H1 (cell line): Measurements from ENCODE around the gene PIK3R3. TPM values are rescaled to one million over a fixed set of nuclear protein-coding genes. Genes with fewer than 3 reads are reported as not detected.

Experiments used
- CTCF ChIA-PET: fragments of 300-600 bp; sonication (Branson Sonifier 250); formaldehyde crosslinking; loops from one replicate; lab custom pipeline; 2021; ENCODE audit not compliant: partially characterized antibody; lab: Charles Lee
- POLR2A ChIA-PET: fragments of 300-600 bp; sonication (Branson Sonifier 250); formaldehyde crosslinking; loops from one replicate; lab custom pipeline; 2021; ENCODE audit warnings: inconsistent platforms; ENCODE audit not compliant: partially characterized antibody; lab: Charles Lee
- DNase-seq, 2 experiments: peaks; one replicate each; pipeline versions ENCODE4 v3.0.0 to v3.0.0-alpha.2; 2010 to 2022; ENCODE audit warnings: low spot score in 2 of 2, low read depth in 1 of 2, mixed read lengths in 1 of 2
- FAIRE-seq: peaks from 2 replicates; lab custom pipeline; 2011; peaks lifted over from hg19 to GRCh38; lab: Jason Lieb, UNC
- H2AFZ ChIP-seq: 2 replicates; pipeline ENCODE4 v1.8.1; 2012; ENCODE audit warnings: low read length, inconsistent platforms
- H2AK5ac ChIP-seq: 2 replicates; pipeline ENCODE4 v1.6.1; 2013; ENCODE audit warnings: low read depth, low read length
- H2BK120ac ChIP-seq: replicated peaks from 2 replicates; pipeline ENCODE3; 2013; ENCODE audit warnings: low read depth, low read length, inconsistent platforms
- H2BK12ac ChIP-seq: 2 replicates; pipeline ENCODE4 v1.6.1; 2013; ENCODE audit warnings: low read depth, low read length
- H2BK15ac ChIP-seq: 2 replicates; pipeline ENCODE4 v1.6.1; 2013; ENCODE audit warnings: low read length
- H2BK20ac ChIP-seq: 2 replicates; pipeline ENCODE4 v1.6.1; 2013; ENCODE audit warnings: low read length
- H2BK5ac ChIP-seq: 2 replicates; pipeline ENCODE4 v1.6.1; 2013; ENCODE audit warnings: low read depth, low read length
- H3K14ac ChIP-seq: 2 replicates; pipeline ENCODE4 v1.6.1; 2013; ENCODE audit warnings: inconsistent platforms; ENCODE audit not compliant: insufficient read length
- H3K18ac ChIP-seq: 2 replicates; pipeline ENCODE4 v1.6.1; 2013; ENCODE audit warnings: low read length; ENCODE audit errors: extremely low read depth
- H3K23ac ChIP-seq: 2 replicates; pipeline ENCODE4 v1.6.1; 2013; ENCODE audit warnings: inconsistent platforms; ENCODE audit not compliant: insufficient read length
- H3K23me2 ChIP-seq: 2 replicates; pipeline ENCODE4 v1.6.1; 2013; ENCODE audit warnings: low read depth, low read length
- H3K27ac ChIP-seq: 2 replicates; pipeline ENCODE4 v1.6.1; 2011; ENCODE audit warnings: low read depth, low read length, inconsistent platforms
- H3K27me3 ChIP-seq, 4 experiments: replicated peaks in 1 of 4; 1 replicate in 1 of 4; 2 replicates in 3 of 4; pipeline versions ENCODE4 v1.6.1 to v1.8.1; 2011 to 2013; ENCODE audit warnings: low read length in 3 of 4, mild to moderate bottlenecking in 3 of 4, inconsistent platforms in 2 of 4, mixed read lengths in 2 of 4, moderate library complexity in 1 of 4; ENCODE audit not compliant: control insufficient read depth in 3 of 4, insufficient read depth in 3 of 4; ENCODE audit errors: extremely low read depth in 1 of 4
- H3K36me3 ChIP-seq, 4 experiments: 2 replicates each; pipeline versions ENCODE4 v1.6.1 to v1.8.1; 2011 to 2013; ENCODE audit warnings: mild to moderate bottlenecking in 4 of 4, low read length in 3 of 4, moderate library complexity in 2 of 4, control low read depth in 1 of 4, inconsistent platforms in 1 of 4; ENCODE audit not compliant: insufficient read depth in 4 of 4, control insufficient read depth in 2 of 4
- H3K4ac ChIP-seq: replicated peaks from 2 replicates; pipeline ENCODE3; 2013; ENCODE audit warnings: low read length, low read depth, mixed read lengths, inconsistent platforms; ENCODE audit not compliant: insufficient read length
- H3K4me1 ChIP-seq, 4 experiments: replicated peaks in 1 of 4; 1 replicate in 1 of 4; 2 replicates in 3 of 4; pipeline versions ENCODE4 v1.6.1 to v1.8.1; 2011 to 2013; ENCODE audit warnings: low read length in 3 of 4, inconsistent platforms in 2 of 4, mixed read lengths in 1 of 4; ENCODE audit not compliant: insufficient read depth in 4 of 4, control insufficient read depth in 3 of 4
- H3K4me2 ChIP-seq, 2 experiments: 2 replicates each; pipeline versions ENCODE4 v1.6.1 to v1.8.1; 2011 to 2013; ENCODE audit warnings: low read depth in 2 of 2, low read length in 2 of 2, control low read depth in 1 of 2, inconsistent platforms in 1 of 2, mild to moderate bottlenecking in 1 of 2; ENCODE audit not compliant: insufficient read depth in 1 of 2
- H3K4me3 ChIP-seq, 4 experiments: fragments of 200-600, 300-600 bp in 1 of 4; sonication (generic), shearing (Covaris generic), sonication (Bioruptor Twin) in 1 of 4; 2 replicates each; pipeline versions ENCODE4 v1.5.1 to v1.8.1; 2011 to 2016; ENCODE audit warnings: low read length in 4 of 4, low read depth in 3 of 4, control low read depth in 2 of 4, inconsistent platforms in 2 of 4, mild to moderate bottlenecking in 2 of 4, mixed read lengths in 1 of 4, moderate library complexity in 1 of 4; ENCODE audit not compliant: insufficient read depth in 2 of 4; ENCODE audit errors: extremely low read depth in 1 of 4
- H3K56ac ChIP-seq: replicated peaks from 2 replicates; pipeline ENCODE3; 2013; ENCODE audit warnings: low read depth, mild to moderate bottlenecking, mixed read lengths, low read length, inconsistent platforms; ENCODE audit not compliant: insufficient read length
- H3K79me1 ChIP-seq: 2 replicates; pipeline ENCODE4 v1.6.1; 2013; ENCODE audit warnings: low read depth, low read length, control low read depth
- H3K79me2 ChIP-seq, 2 experiments: 2 replicates each; pipeline versions ENCODE4 v1.6.1 to v1.8.1; 2012 to 2013; ENCODE audit warnings: low read length in 2 of 2, mild to moderate bottlenecking in 2 of 2, inconsistent platforms in 1 of 2; ENCODE audit not compliant: insufficient read depth in 2 of 2, control insufficient read depth in 1 of 2
- H3K9ac ChIP-seq, 4 experiments: replicated peaks in 1 of 4; 1 replicate in 1 of 4; 2 replicates in 3 of 4; pipeline versions ENCODE4 v1.6.1 to v1.8.1; 2011 to 2013; ENCODE audit warnings: low read depth in 3 of 4, low read length in 3 of 4, control low read depth in 2 of 4, mild to moderate bottlenecking in 2 of 4, moderate library complexity in 2 of 4, inconsistent platforms in 1 of 4; ENCODE audit errors: extremely low read depth in 1 of 4
- H3K9me3 ChIP-seq, 2 experiments: 2 replicates each; pipeline versions ENCODE4 v1.6.1 to v1.8.1; 2012 to 2013; ENCODE audit warnings: mild to moderate bottlenecking in 2 of 2, moderate library complexity in 2 of 2, control low read depth in 1 of 2, inconsistent platforms in 1 of 2, low read depth in 1 of 2, low read length in 1 of 2, mixed read lengths in 1 of 2; ENCODE audit not compliant: insufficient read depth in 2 of 2
- H4K20me1 ChIP-seq, 2 experiments: replicated peaks in 1 of 2; 2 replicates each; pipeline versions ENCODE3 to v1.8.1; 2011 to 2013; ENCODE audit warnings: inconsistent platforms in 2 of 2, low read length in 2 of 2, mild to moderate bottlenecking in 1 of 2; ENCODE audit not compliant: insufficient read depth in 2 of 2, control insufficient read depth in 1 of 2
- H4K5ac ChIP-seq: 2 replicates; pipeline ENCODE4 v1.6.1; 2013; ENCODE audit warnings: low read length, low read depth, mixed read lengths, inconsistent platforms; ENCODE audit not compliant: insufficient read length
- H4K8ac ChIP-seq: 2 replicates; pipeline ENCODE4 v1.8.0; 2013; ENCODE audit warnings: mild to moderate bottlenecking, moderate library complexity, low read length, inconsistent platforms; ENCODE audit not compliant: insufficient read depth; ENCODE audit errors: extremely low read depth
- H4K91ac ChIP-seq: replicated peaks from 2 replicates; pipeline ENCODE3; 2013; ENCODE audit warnings: low read length, mixed read lengths, inconsistent platforms; ENCODE audit not compliant: insufficient read length
- YY1 ChIP-seq: IDR thresholded peaks from 2 replicates; pipeline ENCODE4 v1.6.1; 2011; ENCODE audit warnings: low read depth, mild to moderate bottlenecking, low read length
- WGBS, 2 experiments: shearing (Covaris generic) in 1 of 2; methylation state at CpG; one replicate each; pipeline versions ENCODE4 v1.1.6 to v1.1.7; 2013 to 2015; ENCODE audit warnings: low lambda C conversion rate in 2 of 2, mixed read lengths in 2 of 2, inconsistent platforms in 1 of 2, low coverage in 1 of 2, missing lambda C conversion rate in 1 of 2; ENCODE audit not compliant: insufficient replicate concordance in 2 of 2, insufficient coverage in 1 of 2, insufficient read length in 1 of 2; ENCODE audit errors: extremely low coverage in 1 of 2, missing lambda C conversion rate in 1 of 2; 5-methylcytosine and 5-hydroxymethylcytosine counted together
- polyA plus RNA-seq, 7 experiments: library from polyadenylated mRNA; depleted of rRNA in 3 of 7; stranded (reverse) in 5 of 7; unstranded in 2 of 7; fragments of >200 nt in 5 of 7; fragments of 200-250 nt in 2 of 7; gene quantifications; 1 replicate in 5 of 7; 2 replicates in 1 of 7; 4 replicates in 1 of 7; pipeline versions ENCODE4 v1.2.1 to v1.2.3, GENCODE V29; 2011 to 2013; ENCODE audit warnings: missing spikeins in 2 of 7, mixed read lengths in 2 of 7
- total RNA-seq: library from RNA; stranded (reverse); fragmentation: NEBNext Ultra II Directional; extraction: Animal tissue kit (Norgen Biotek cat#: 25700); gene quantifications from 2 replicates; pipeline ENCODE4 v1.2.1, GENCODE V29; 2021

Gene PIK3R3
- total and polyA plus RNA-seq, 2 of the 8 experiments (the other 6 are each of a cell fraction or from before 2014, with no cell fraction given), result 5.3 to 13.6 TPM

DNA sequence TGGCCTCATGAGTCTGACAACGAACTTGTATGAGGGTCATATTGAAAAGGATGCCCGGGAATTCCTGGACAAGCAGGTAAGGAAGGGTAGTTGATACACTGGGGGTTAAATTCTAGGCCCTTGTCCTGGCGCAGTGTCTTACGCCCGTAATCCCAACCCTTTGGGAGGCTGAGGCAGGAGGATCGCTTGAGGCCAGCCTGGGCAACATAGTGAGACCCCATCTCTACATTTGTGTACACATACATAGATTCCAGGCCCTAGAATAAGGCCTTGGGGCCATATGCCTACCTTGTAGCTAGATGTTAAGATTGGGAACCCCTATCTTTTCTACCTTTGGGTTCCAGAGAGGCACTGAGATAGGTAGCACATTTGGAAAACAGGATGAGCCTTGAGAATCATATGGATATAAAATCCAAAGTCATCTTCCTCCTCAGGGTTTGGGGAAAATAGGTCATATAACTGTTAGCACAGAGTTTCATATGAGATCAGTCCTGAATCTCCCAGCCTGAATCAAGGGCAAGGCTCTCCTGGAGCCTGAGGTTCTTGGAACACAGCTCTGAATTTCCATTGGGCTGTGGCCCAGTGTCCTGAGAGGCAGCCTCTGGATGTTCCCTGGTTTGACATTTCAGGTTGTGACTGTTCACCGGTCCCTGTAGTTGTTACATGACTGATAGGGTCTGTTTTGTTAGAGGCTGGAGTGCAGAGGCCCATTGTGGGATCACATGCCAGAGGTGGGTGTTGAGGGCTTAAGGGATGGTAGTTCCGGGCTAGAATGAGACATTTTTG lies 104.4 kb downstream of the PIK3R3 start:
- Histone ChIP-seq H3K9me3 (peaks cover 0 to 3% of the 10 kb centered on the region in 2 experiments; a peak in 3 of 4 replicates), H4K20me1 (peaks cover 0 to 2% of the 10 kb centered on the region in 2 experiments), H3K4me2 (no peak overlapping the region), H3K23ac (no peak overlapping the region), H4K5ac (no peak overlapping the region), H3K9ac (no peak overlapping the region), H3K27me3 (no peaks in the 10 kb centered on the region), H3K56ac (no peak overlapping the region), H2AFZ (no peak overlapping the region), H3K27ac (no peak overlapping the region), H3K4me1 (no peaks in the 10 kb centered on the region), H3K79me2 (no peaks in the 10 kb centered on the region), H2AK5ac (no peak overlapping the region), H3K23me2 (no peaks in the 10 kb centered on the region), H4K8ac (no peak overlapping the region), H3K4ac (no peak overlapping the region), H2BK15ac (no peak overlapping the region), H3K4me3 (no peak overlapping the region), H2BK5ac (no peak overlapping the region), H2BK12ac (no peak overlapping the region), H3K79me1 (no peaks in the 10 kb centered on the region), H3K14ac (no peak overlapping the region), H2BK20ac (no peak overlapping the region), H4K91ac (no peak overlapping the region), H3K18ac (no peak overlapping the region), H3K36me3 (peaks cover 6 to 46% (median 29%) of the 10 kb centered on the region in 4 experiments; a peak in 7 of 8 replicates), H2BK120ac (no peak overlapping the region)
- ChIA-PET POLR2A (no interaction called here), CTCF (interaction anchor here (0.6 to 2.7 kb wide), 4 partner anchors 9 to 116 kb away, joined by 3 to 17 read pairs (median 3); no protein-coding TSS in a partner anchor)
- DNase-seq, result no peak
- no peak for FAIRE-seq
- 92% methylated on average over 8 of the region's 8 CpGs; no CpG with 5 or more reads in 1 of the 2 experiments for WGBS, 2 experiments
- TF ChIP-seq YY1, result no peak
